Breast epithelium (tissue), 3 donors: Measurements from ENCODE around the gene ZNF609.

ENCODE experiments used
- CTCF ChIP-seq, 3 donors: fragments of 450-650 bp; IDR thresholded peaks; one replicate each; pipeline ENCODE4 v1.5.1; 2016 to 2017; ENCODE audit warnings: antibody characterized with exemption in 3 of 3, mild to moderate bottlenecking in 3 of 3, moderate library complexity in 3 of 3
- POLR2A ChIP-seq: fragments of 450-650 bp; IDR thresholded peaks from one replicate; pipeline ENCODE4 v1.6.1; 2016; ENCODE audit warnings: antibody characterized with exemption, mild to moderate bottlenecking, moderate library complexity
- POLR2AphosphoS5 ChIP-seq, 3 donors: sonication (generic); formaldehyde crosslinking; IDR thresholded peaks; one replicate each; pipeline ENCODE4 v1.6.1; 2017; ENCODE audit warnings: antibody characterized with exemption in 3 of 3

- TF ChIP-seq CTCF (IDR thresholded peaks at IDR 0.05) (no peak), POLR2A (no peak), POLR2AphosphoS5 (IDR thresholded peaks at IDR 0.05) (no peak)
Measured at GRCh38 chr15:64697911-64698369, 237.6 kb downstream of the ZNF609 start.
